GM19023 (cell line): Measurements from ENCODE around the gene SPRED2.

Experiments used
- ATAC-seq: cut with Tn5 transposase; IDR thresholded peaks from one replicate; pipeline ENCODE4 v1.9.1; 2021; ENCODE audit warnings: mild to moderate bottlenecking, moderate library complexity; ENCODE audit not compliant: unreplicated experiment

The SPRED2 gene

DNA sequence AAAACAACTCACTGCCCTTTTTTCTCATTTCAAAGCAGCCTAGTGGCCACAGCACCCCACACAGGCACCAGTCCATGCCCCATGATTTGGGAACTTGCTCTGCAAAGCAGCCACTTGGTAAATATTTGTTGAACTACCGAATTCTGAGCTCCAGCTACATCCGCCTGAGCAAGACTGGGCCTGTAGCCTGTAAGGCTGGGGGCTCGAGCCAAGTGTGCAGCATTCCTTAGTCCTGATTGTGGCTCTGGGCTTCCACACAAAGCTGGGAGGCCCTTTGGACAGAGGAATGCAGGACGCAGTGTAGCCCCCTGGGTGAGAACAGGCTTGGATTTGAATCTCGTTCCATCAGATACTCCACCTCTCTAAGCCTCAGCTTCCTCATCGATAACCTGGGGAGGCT lies 116.3 kb downstream of the SPRED2 start:
- ATAC-seq, result no peak

DNA sequence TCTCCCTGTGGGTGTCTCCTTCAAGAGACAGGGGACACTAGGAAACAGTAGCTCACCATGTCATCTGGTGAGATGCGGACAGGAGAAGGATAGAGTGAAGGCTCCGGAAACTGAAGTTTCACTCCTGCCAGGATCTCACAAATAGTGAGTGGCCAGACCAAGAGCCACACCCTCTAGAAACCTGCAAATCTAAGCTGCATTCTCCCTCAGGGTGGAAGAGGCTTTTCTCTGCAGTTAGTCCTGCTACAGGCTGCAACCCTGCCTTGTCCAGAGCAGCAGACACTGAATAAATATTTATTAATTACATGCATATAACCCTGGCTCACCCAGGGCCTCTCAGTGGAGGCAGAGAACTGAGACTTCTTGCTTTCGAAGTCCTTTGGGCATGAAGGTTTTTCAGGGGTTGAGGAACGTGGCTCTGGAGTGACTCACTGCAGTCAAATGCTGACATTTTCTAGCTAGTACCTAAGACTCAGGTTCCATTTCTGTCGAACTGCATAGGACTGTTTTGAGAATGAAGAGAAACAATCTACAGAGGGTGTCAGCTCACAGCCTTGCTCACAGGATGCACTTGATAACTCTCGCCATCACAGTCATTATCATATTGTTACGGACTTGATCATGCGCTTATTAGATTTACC lies 117.5 kb downstream of the SPRED2 start:
- ATAC-seq, result no peak

DNA sequence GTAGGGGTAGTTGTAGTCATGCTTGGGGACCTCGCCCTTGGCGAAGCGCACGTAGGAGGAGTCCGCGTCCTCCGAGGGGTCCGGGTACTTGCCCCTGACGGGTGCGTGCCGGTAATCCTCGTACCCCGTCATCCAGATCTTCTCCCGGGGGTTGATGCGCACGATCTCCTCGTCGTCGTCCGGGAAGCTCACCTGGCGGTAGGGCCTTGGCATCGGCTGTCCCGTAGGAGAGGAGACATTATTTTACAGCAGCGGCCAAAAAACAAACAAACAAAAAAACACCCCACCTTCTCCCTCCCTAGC lies 118.5 kb downstream of the SPRED2 start:
- ATAC-seq, result no peak

DNA sequence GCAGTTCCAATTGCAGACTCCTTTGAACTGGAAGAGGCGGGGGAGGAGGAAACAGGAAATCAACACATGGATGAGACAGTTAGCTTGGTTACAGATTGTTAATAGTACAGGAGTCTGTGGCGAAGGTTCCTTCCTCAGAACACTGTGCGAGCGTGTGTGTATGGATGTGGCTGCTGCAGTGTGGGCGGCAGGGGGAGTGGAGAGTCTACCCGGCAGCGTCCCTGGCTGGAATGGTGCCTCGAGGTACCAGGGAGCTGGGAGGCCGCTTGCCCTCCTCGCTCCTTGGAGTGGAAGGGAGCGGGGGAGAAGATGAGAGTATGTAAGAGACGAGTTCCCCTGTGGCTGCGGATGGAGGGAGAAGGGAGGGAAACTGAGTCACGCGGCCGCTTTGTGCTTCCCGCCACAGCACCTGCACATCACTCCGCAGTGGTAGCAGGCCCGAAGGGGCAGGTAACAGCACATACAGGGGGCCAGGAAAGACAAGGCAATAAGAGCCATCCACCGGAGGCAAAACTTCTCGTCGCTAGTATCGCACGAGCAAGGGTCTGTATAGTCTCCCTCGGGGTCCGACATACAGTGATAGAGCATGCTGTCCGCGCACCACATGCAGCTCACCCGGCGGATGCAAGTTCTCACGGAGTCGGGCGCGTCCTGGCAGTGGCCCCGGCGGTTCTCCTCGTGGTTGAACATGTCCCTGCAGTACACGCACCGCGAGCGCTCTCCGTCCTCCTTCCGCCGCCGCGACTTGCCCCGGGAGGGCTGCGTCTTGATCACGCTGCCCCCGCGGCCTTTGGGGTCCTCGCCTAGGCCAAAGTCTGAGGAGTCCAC lies 119.1 kb downstream of the SPRED2 start:
- ATAC-seq, result no peak

DNA sequence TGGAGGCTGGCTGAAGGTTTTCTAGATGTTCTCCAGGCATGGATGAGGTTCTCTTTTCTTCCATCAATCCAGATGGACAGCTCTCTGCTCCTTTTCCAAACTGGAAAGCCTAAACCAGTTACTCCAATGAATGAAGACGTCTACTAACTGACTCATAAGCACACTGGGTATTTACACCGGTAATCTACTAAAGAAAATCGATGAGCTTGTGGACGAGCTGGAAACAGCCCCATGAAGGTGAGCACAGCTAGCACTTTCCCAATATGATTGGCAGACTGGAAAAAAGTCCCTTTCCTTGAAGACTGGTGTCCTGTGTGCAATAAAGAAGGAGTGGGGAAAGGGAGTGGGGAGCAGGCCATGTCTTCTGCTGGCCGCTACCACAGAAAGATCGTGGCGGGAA lies 120.8 kb downstream of the SPRED2 start:
- no peak for ATAC-seq

DNA sequence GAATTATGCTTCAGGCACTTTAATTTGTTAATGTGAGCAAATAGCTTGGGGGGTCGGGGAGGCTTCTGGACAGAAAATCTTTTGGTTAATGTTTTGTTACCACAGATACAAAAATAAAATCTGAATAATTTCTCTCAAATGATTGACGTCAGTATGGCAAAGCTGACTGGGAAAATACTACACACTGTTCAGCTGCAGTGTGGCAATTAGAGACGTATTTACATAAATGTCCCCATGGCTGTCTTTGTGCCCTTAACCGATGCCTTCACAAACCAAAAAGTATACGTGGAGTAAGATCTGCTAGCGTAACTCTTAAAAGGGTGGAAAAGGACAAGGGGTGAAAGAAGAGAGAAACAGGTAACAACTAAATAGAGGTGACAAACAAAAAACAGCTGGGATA lies 121.3 kb downstream of the SPRED2 start:
- ATAC-seq, result no peak

DNA sequence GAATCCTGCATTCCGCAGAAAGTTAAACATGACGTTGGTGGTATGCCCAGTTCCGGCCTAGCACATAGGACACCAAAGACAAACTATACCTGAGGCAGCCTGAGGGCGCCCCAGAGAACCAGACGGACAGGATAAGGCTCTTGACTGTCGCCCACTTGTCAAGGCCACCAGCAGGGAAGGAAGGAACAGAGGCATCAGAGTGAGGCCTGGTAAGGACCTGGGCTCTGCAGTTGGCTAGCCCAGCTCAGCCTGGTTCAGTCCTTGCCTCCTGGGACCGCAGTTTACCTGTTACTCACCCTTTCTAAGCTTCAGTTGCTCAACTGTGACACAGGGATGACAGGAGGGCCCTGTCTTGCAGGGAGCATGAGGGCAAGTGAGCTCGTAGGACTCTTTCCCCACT lies 122.7 kb downstream of the SPRED2 start:
- no peak for ATAC-seq

DNA sequence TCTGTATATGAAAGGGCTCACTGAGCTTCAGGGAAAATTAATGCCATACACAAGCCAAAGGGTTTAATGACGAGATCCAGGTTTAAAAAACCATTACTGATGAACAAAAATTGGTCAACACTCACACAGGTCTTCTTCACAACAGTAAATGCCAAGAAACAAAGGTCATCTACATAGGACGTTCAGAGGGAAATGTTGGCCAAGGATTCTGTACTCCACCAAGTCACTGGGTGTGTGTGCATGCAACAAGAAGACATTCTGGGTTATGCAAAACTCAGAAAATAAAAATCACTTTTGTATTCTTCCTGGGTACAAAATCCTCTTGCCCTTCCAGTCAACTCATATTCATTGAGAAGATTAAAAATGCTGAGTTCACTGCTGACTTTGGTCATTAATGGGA lies 126.5 kb downstream of the SPRED2 start:
- ATAC-seq, result no peak

DNA sequence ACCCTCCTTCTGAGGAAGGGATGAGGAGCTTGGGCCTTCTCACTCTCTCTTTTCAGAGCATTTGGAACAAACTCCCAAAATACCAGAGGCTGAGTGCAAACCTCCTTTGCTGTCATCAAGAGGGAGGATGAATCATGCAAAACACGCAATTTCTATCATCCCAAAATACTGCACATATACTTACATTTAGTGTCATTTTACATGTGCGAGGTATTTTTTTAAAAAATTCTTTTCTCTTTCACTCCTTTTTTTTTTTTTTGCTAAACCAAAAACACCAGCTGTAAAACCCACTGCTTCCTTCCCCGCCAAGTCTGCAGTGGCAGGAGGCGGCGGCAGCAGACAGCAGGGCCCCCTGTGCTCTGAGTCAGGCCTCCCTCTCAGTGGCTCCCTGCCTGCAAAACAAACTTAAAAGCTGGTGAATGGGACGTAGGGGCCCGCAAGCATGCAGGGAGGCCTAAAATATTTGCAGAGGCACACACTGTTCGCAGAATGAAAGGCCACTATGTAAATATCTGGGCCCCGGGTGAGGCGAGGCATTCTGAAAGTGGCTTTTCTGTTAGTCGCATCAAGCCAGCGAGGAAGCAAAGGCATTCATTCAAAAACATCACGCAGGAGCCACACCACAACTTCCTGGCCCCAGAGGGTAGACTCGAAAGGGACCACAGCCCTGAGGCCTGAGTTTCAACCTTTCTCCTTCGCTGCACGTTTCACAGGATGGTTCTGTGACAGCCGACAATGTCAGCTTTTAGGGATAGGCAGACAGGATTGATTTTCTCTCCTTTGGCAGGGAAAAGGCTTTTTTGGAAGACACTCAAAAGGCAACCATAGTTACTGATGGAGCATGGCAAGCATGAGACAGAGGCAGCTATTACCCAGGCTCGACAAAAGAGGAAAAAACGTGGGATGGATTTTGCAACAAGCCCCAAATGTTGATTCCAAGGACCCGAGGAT lies 131.4 kb downstream of the SPRED2 start:
- peak; percentile 86 for ATAC-seq

DNA sequence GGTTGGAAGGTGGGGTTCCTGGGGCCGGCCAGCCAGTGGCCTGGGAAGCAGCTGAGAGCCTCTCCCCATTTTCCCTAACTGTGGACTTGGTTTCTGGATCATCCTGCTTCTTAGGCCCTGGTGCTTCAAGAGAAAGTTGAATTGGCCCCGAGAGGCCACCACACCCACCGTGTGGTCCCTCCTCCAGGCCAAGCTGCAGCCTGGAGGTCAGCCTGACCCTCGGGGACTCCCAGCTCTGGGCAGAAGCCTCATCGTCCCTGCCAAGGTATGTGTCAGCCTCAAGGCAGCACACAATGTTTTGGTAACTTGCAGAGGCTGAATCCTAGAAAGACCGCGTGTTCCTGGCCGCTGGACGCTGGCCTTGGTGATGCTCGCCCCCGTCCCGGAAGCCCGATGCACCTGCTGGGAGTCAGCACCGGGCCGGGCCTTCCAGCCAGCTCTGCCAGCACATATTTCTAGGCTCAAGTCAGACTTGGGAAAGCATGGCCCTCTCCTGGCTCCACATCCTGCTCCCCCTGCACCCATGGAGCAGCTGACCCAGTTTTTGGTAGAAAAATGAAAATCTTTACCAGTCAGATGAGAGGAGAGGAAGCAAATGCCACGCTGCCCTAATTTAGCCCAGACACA lies 132.2 kb downstream of the SPRED2 start:
- no peak for ATAC-seq

DNA sequence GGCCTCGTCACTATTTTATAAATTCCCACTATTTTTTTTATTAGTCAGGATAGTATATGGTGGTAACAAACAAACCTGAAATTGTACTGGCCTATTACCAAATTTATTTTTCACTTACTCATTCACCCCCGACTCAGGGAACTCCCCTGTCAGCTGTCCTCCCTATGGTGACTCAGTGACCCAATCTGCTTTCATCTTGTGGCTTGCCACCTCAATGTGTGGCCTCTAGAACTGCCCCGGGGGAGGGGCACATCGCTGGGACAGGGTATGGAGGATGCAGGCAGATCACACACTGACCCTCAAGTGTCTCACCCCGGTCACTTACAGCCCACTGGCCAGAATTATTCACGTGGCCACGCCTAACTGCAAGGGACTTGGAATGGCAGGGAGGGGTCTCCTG lies 133.2 kb downstream of the SPRED2 start:
- no peak for ATAC-seq

DNA sequence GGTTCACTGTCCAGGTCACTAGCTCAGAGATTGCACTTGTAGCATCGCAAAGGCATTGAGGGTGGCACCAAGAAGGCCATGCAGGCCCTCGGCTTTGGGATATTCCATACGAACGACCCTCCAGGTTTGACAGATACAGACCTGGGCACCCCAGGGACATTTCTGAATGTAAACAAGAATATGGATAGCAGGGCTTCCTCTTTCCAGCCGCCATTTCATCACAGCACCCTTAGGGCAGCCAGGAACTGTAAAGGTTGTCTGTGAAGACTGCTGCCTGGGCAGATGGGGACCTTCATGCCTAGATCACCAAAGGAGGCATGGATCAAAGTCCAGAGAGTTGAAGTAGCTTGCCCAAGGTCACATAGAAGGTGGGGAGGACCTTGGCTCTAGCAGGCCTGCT lies 134.3 kb downstream of the SPRED2 start:
- no peak for ATAC-seq

DNA sequence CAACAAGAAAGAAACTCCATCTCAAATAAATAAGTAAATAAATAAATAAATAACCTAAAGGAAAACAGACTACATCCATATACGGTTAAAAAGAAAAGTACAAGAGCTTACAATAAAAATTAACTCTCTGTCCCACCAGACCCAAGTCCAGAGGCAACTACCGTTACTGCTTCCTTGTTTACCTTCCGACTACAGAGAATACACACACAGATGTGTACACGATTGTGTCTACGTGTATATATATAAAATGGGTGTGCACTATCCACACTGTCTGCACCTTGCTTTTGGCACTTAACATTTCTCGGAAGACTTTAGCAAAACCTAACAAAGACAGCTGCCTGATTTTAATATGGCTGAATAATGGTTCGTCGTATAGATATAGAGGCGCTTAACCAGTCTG lies 134.9 kb downstream of the SPRED2 start:
- ATAC-seq, result no peak

DNA sequence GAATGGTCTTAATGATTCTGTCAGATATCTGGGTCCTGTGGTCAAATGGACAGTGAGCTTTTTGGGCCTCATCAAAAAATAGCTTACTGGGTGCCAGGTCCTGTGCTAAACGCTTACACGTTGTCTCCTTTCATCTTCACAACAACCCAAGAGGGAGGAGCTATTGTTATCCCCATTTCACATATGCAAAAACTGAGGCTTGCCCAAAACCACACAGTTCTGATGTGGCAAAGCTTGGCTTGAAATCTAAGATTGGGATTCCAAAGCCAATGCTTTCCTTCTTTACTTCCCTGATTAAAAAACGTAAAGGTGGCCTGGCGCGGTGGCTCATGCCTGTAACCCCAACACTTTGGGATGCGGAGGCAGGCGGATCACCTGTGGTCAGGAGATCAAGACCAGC lies 135.4 kb downstream of the SPRED2 start:
- ATAC-seq, result no peak

DNA sequence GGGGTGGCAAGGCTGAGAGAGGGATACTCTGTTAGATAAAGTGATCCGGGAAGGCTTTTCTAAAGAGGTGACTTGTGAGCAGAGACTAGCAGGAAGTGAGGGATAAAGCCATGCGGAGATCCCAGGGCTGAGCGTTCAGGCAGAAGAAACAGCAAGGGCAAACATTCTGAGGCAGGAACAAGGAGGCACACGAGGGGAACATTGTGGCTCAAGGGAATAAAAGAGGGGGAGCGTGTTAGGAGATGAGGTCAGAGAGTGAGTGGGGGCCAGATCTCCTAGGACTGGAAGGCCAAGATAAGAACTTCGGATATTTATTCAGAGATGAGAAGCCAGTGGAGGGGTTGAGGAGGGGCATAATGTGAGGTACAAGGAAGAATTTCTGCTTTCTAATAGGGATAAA lies 137.7 kb downstream of the SPRED2 start:
- ATAC-seq, result no peak

DNA sequence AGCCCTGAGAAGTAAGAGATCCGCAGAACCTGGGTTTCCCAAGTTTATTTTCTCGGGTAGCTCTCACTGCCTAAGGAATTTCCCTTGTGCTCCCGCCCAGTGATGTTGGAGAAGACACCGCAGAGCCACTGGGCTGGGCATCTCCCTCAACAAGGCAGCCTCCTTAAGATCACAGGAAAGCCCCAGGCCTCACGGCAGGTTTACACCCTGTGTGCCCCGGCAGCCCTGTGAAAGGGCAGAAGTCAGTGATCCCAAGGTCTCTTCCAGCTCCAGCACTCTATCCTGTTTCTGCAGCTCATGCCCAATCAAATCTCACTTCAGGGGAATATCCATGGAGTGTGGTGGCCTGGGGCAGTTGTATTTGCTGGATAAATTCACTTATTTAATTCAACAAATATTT lies 138.3 kb downstream of the SPRED2 start:
- no peak for ATAC-seq

DNA sequence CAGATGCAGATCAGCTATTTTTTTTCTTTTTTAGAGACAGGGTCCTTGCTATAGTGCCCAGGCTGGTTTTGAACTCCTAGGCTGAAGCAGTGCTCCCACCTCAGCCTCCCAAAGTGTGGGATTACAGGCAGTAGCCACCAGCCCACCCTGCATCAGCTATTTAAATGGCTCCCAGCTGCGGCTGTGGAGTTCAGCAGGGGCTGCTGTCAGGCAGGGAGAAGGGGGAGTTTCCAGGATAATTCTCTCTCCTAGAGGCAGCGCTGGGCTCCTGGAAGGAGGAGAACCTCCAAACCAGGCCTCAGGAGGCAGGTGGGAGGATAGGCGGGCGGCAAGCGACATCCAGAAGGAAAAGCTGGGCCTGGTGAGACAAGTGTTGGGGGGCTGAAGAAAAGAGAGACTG lies 139.0 kb downstream of the SPRED2 start:
- no peak for ATAC-seq

DNA sequence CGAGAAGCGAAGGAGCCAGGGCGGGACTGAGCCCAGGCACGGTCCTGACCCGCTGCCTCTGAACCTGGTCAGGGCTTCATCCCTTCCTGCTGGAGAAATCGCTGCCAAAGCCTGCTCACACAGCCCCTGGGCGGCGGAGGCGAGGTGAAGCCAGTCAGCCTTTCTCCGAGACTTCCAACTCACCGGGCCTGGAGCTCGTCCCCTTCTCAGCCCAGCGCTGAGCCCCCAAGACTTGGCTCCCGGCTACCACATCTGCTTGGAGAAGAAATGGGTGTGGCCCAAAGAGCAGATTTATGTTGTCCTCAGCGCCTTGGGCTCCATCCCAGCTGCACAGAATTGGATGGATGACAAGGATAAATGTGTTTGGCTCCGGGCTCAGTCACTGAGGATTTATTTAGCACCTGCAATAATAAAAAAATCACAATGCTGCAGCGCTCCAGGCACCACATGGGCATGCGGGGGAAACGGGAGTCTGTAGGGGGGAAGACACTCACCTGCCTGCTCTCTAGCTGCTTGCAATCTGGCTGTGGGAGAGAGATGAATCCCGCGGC lies 139.9 kb downstream of the SPRED2 start:
- ATAC-seq, result no peak

DNA sequence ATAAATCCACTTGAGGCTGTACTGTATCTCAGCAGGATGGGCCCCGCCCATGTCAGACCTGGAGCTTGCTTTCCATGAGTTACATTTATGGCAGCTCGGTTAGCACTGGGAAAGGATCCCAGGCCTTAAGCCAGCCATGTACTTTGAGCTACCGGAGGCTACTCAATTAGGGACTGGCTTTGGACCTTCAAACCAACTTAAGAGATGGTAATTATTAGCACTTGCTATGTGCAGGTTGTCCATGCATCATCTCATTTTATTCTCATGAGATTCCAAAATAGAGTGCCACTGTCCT lies 140.3 kb downstream of the SPRED2 start:
- no peak for ATAC-seq

DNA sequence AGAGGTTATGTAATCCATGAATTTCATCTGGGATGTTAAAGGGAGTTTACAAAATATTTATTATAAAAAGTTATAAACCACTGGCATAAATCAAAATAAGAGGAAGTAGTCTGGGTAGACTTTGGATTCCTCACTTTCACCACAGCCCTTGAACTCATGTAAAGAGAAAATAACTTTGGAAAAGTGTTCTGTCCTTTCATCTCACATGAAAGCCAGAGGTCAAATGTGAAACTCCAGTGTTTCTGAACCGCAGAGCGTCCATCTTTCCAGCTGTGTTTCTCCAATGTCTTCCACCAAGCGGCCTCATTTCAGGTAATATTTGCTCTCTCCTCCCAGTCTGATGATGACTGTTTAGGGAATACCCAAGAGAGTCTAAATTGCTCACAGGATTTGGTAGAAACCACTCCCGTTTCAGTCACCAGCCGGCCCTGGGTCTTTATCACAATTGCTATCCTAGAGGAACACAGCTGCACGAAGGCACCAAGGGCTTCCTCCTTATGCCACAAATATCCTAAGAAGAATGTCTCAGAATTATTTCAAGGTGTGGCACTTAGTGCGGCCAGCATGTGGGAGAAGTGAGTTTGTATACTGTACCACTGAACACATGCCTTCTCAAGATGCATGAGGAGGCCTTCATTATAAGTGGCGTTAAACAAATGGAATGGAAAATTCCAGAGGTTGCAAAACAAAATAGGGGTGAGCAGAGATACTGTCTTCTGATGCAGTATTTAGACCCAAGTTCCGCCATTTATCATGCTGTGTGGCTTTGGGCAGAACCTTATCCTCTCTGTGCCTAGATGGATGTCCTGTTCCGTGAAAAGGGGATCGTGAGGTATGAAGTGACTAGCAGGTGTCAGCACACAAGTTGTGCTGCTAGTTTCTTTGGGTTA lies 140.9 kb downstream of the SPRED2 start:
- ATAC-seq, result no peak
